Measurements from ENCODE around the gene STIM1.
"Not testable (repeated sequence)": the region's sequence is repeated elsewhere in the genome, so short reads cannot be mapped to it uniquely, and the experiment has no call there.

Gene STIM1

GRCh38 chr11:4111834-4112233 is 256.4 kb downstream of the STIM1 start:
- DNase-seq (ENCODE audit: low read depth) = no peak

GRCh38 chr11:4115128-4115527 is 259.7 kb downstream of the STIM1 start:
- DNase-seq (ENCODE audit: low read depth) = no peak

DNA sequence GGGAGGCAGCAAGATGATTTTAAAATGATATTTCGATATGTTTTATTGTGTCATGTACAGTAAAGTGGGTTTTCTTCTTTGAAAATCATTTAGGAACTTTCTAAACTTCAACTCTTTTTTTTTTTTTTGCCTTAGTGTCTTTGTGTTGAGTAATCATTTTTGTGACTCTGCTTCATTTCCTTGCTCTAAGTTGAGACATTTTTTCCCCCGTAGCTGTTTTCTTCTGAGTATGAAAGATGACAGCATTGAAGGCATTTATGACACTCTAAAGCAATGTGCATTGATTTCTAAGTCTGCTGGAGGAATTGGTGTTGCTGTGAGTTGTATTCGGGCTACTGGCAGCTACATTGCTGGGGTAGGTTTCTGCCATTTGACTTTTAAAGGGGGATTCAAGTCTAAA is 262.6 kb downstream of the STIM1 start:
- no peak for DNase-seq (ENCODE audit: low read depth)

DNA sequence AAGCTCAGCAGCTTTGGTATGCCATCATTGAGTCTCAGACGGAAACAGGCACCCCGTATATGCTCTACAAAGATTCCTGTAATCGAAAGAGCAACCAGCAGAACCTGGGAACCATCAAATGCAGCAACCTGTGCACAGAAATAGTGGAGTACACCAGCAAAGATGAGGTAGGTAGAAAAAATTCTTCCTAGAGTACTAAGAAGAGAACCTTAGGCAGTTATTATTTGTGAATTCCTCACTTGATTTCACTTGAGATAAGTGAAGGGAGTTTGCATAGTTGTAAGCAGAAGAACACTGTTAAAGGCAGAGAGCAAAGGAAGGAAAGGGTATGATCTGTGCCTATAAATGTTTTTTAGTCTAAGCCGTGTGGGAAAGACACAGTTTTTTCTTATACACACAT is 267.8 kb downstream of the STIM1 start:
- no peak for DNase-seq (ENCODE audit: low read depth)

- DNase-seq (ENCODE audit: low read depth) = no peak
Measured at GRCh38 chr11:4125141-4125540, 269.7 kb downstream of the STIM1 start.

GRCh38 chr11:4127357-4127756 is 271.9 kb downstream of the STIM1 start:
- no peak for DNase-seq (ENCODE audit: low read depth)

GRCh38 chr11:4130219-4130618 is 274.8 kb downstream of the STIM1 start:
- DNase-seq (ENCODE audit: low read depth) = not testable (repeated sequence)

DNA sequence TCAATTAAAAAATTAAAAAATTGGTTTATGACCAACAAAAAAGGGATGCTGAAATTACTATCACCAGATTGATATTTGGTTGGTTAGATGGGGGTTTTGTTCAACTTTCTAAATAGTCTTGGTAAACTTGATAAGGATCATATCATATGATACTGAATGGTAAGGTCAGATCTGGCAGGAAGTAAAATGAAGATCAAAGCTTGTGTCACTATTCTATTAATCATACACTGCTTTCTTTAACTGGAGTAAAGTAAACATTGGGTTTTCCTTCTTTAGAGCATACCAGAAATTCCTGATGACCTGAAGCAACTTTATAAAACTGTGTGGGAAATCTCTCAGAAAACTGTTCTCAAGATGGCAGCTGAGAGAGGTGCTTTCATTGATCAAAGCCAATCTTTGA is 279.3 kb downstream of the STIM1 start:
- DNase-seq (ENCODE audit: low read depth) = no peak

GRCh38 chr11:4138497-4138896 is 283.0 kb downstream of the STIM1 start:
- DNase-seq (ENCODE audit: low read depth) = no peak

DNA sequence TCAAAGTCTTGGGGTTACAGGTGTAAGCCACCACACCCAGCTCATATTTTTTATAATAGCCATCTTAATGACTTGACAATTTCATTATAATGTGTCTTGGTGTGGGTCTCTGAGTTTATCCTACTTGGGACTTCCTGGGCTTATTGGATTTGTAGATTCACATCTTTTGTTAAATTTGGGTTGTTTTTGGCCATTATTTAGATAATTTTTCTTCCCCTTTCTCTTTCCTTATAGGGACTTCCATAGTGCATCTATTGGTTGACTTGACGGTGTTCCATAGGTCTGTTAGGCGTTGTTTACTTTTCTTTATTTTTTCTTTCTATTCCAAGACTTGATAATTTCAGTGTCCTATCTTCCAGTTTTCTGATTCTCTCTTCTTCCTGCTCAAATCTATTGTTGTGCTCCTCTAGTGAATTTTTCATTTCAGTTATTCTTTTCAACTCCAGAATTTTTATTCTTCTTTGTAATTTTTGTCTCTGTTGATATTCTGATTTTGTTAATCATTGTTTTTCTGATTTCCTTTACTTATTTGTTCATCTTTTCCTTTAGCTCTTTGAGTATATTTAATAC is 284.7 kb downstream of the STIM1 start:
- DNase-seq (ENCODE audit: low read depth) = no peak

Measured in stimulated activated CD4-positive, alpha-beta T cell treated with anti-CD3 and anti-CD28 coated beads, Interleukin-2, amount 100 ng/mL, for 4 hours (primary cell).